Dedifferentiated amniotic fluid mesenchymal stem cell (primary cell): ENCODE results near the gene TBC1D22A.

Source experiments
- DNase-seq: peaks from one replicate; pipeline ENCODE4 v3.0.0-alpha.2; 2016; ENCODE audit errors: extremely low spot score

TBC1D22A gene

GRCh38 chr22:46795140-46795539 lies 32.7 kb downstream of the TBC1D22A start:
- DNase-seq = no peak

- no peak for DNase-seq
Observed at GRCh38 chr22:46795845-46796565, 33.6 kb downstream of the TBC1D22A start.

GRCh38 chr22:46796566-46797195 lies 34.2 kb downstream of the TBC1D22A start:
- no peak for DNase-seq

GRCh38 chr22:46797355-46797754 lies 34.9 kb downstream of the TBC1D22A start:
- no peak for DNase-seq

GRCh38 chr22:46798041-46798365 lies 35.6 kb downstream of the TBC1D22A start:
- no peak for DNase-seq

GRCh38 chr22:46798366-46799350 lies 36.2 kb downstream of the TBC1D22A start:
- DNase-seq = peak; percentile 37

- DNase-seq = no peak
Observed at GRCh38 chr22:46799626-46800025, 37.2 kb downstream of the TBC1D22A start.

- no peak for DNase-seq
Observed at GRCh38 chr22:46800102-46800857, 37.8 kb downstream of the TBC1D22A start.

- DNase-seq = no peak
Observed at GRCh38 chr22:46801331-46801811, 38.9 kb downstream of the TBC1D22A start.

GRCh38 chr22:46801826-46802607 lies 39.6 kb downstream of the TBC1D22A start:
- DNase-seq = no peak

- DNase-seq = no peak
Observed at GRCh38 chr22:46802608-46803027, 40.2 kb downstream of the TBC1D22A start.

GRCh38 chr22:46803031-46803880 lies 40.8 kb downstream of the TBC1D22A start:
- DNase-seq = no peak

GRCh38 chr22:46803936-46804335 lies 41.5 kb downstream of the TBC1D22A start:
- no peak for DNase-seq

GRCh38 chr22:46806794-46807193 lies 44.3 kb downstream of the TBC1D22A start:
- no peak for DNase-seq

- no peak for DNase-seq
Observed at GRCh38 chr22:46807458-46807857, 45.0 kb downstream of the TBC1D22A start.

- no peak for DNase-seq
Observed at GRCh38 chr22:46809153-46809885, 46.9 kb downstream of the TBC1D22A start.

- DNase-seq = no peak
Observed at GRCh38 chr22:46810856-46811786, 48.7 kb downstream of the TBC1D22A start.

- no peak for DNase-seq
Observed at GRCh38 chr22:46812034-46812605, 49.7 kb downstream of the TBC1D22A start.
